BE2C (cell line): ENCODE results near the gene SFT2D2.

Source experiments
- DNase-seq: peaks from one replicate; pipeline ENCODE4 v3.0.0-alpha.2; 2020
- H3K27me3 ChIP-seq: fragments of 250-450 bp; sonication (Bioruptor Pico); 2 replicates; pipeline ENCODE4 v1.5.1; 2020; ENCODE audit warnings: mild to moderate bottlenecking
- H3K36me3 ChIP-seq: fragments of 250-450 bp; sonication (Bioruptor Pico); 2 replicates; pipeline ENCODE4 v1.5.1; 2020; ENCODE audit warnings: mild to moderate bottlenecking
- H3K4me1 ChIP-seq: fragments of 250-450 bp; sonication (Bioruptor Pico); 2 replicates; pipeline ENCODE4 v1.5.1; 2020
- H3K4me3 ChIP-seq: 2 replicates; pipeline ENCODE4 v1.5.1; 2011; ENCODE audit warnings: low read depth, low read length
- H3K9me3 ChIP-seq: fragments of 250-450 bp; sonication (Bioruptor Pico); 2 replicates; pipeline ENCODE4 v1.5.1; 2020
- TF ChIP-seq, protein P1 (sequence below): IDR thresholded peaks from 2 replicates; pipeline ENCODE4 v1.5.1; 2012; ENCODE audit warnings: mild to moderate bottlenecking, low read depth, low read length

The SFT2D2 gene

GRCh38 chr1:168259567-168259966 is 33.8 kb downstream of the SFT2D2 start:
- Histone ChIP-seq H3K4me3 (no peak overlapping the region), H3K9me3 (0 out of 2 replicates have a peak, but pooled peaks cover 4% of the 10 kb centered on the region), H3K4me1 (no peaks in the 10 kb centered on the region), H3K36me3 (no peaks in the 10 kb centered on the region), H3K27me3 (no peaks in the 10 kb centered on the region)
- TF ChIP-seq, protein P1, sequence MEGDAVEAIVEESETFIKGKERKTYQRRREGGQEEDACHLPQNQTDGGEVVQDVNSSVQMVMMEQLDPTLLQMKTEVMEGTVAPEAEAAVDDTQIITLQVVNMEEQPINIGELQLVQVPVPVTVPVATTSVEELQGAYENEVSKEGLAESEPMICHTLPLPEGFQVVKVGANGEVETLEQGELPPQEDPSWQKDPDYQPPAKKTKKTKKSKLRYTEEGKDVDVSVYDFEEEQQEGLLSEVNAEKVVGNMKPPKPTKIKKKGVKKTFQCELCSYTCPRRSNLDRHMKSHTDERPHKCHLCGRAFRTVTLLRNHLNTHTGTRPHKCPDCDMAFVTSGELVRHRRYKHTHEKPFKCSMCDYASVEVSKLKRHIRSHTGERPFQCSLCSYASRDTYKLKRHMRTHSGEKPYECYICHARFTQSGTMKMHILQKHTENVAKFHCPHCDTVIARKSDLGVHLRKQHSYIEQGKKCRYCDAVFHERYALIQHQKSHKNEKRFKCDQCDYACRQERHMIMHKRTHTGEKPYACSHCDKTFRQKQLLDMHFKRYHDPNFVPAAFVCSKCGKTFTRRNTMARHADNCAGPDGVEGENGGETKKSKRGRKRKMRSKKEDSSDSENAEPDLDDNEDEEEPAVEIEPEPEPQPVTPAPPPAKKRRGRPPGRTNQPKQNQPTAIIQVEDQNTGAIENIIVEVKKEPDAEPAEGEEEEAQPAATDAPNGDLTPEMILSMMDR = no peak
- no peak for DNase-seq

- DNase-seq = no peak
- Histone ChIP-seq H3K27me3 (no peaks in the 10 kb centered on the region), H3K9me3 (0 out of 2 replicates have a peak, but pooled peaks cover 4% of the 10 kb centered on the region), H3K4me1 (no peaks in the 10 kb centered on the region), H3K36me3 (no peaks in the 10 kb centered on the region), H3K4me3 (no peak overlapping the region)
- TF ChIP-seq, protein P1 = no peak
Measured at GRCh38 chr1:168260393-168260792, 34.6 kb downstream of the SFT2D2 start.

- Histone ChIP-seq H3K36me3 (no peaks in the 10 kb centered on the region), H3K9me3 (no peaks in the 10 kb centered on the region), H3K4me1 (peaks cover under 1% of the 10 kb centered on the region; the same call in 1 of the 2 replicates), H3K27me3 (no peaks in the 10 kb centered on the region), H3K4me3 (no peak overlapping the region)
- TF ChIP-seq, protein P1 = no peak
- DNase-seq = no peak
Measured at GRCh38 chr1:168261390-168261789, 35.6 kb downstream of the SFT2D2 start.

- no peaks in the 10 kb centered on the region for H3K9me3 ChIP-seq
- TF ChIP-seq, protein P1 = no peak
- H3K27me3 ChIP-seq = no peaks in the 10 kb centered on the region
- no peak for DNase-seq
- H3K36me3 ChIP-seq = no peaks in the 10 kb centered on the region
- no peak overlapping the region for H3K4me3 ChIP-seq
- peaks cover 3% of the 10 kb centered on the region; the same call in 1 of the 2 replicates for H3K4me1 ChIP-seq
Measured at GRCh38 chr1:168263130-168263529, 37.3 kb downstream of the SFT2D2 start.

DNA sequence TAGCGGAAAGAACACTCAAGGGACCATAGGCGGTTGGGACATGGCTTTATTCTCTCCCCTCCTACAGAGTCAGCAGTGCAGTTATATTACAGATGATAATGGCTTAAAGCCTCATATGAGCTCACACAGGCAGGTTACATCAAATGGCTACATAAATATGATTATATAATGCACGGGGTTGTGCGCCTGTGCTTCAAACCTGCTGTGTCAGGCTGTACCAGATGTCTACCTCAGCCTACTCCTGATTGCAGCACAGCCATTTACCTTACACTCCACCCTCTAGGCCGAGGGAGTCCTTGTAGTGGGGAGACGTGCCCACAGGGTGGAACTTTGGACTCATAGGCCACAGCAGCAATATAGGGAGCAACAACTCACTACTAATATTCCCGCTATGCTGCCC is 38.5 kb downstream of the SFT2D2 start:
- no peaks in the 10 kb centered on the region for H3K36me3 ChIP-seq
- peaks cover 3% of the 10 kb centered on the region; the same call in 1 of the 2 replicates for H3K4me1 ChIP-seq
- H3K4me3 ChIP-seq = no peak overlapping the region
- no peak for DNase-seq
- no peaks in the 10 kb centered on the region for H3K27me3 ChIP-seq
- TF ChIP-seq, protein P1 = no peak
- H3K9me3 ChIP-seq = no peaks in the 10 kb centered on the region

- Histone ChIP-seq H3K4me3 (no peak overlapping the region), H3K27me3 (no peaks in the 10 kb centered on the region), H3K36me3 (no peaks in the 10 kb centered on the region), H3K4me1 (peaks cover 3% of the 10 kb centered on the region; the same call in 1 of the 2 replicates), H3K9me3 (no peaks in the 10 kb centered on the region)
- no peak for DNase-seq
- TF ChIP-seq, protein P1 = no peak
Measured at GRCh38 chr1:168265596-168265995, 39.8 kb downstream of the SFT2D2 start.
